ENCODE results near the gene RHEBL1.

GRCh38 chr12:49038291-49038955 lies 31.4 kb downstream of the RHEBL1 start:
- no peak for TF ChIP-seq REST (IDR thresholded peaks at IDR 0.05; ENCODE audit: insufficient read depth in 1 of 2, low read depth in 2 of 2, low read length in 2 of 2)
- TF ChIP-seq POLR2AphosphoS5 (IDR thresholded peaks at IDR 0.05; ENCODE audit: low read depth, low read length), result no peak
- no peak for TF ChIP-seq TAF1 (IDR thresholded peaks at IDR 0.05; ENCODE audit: borderline replicate concordance, insufficient read depth, low read length)

Data from PFSK-1 (cell line).